Measurements from ENCODE around the gene ZIC5.

DNA sequence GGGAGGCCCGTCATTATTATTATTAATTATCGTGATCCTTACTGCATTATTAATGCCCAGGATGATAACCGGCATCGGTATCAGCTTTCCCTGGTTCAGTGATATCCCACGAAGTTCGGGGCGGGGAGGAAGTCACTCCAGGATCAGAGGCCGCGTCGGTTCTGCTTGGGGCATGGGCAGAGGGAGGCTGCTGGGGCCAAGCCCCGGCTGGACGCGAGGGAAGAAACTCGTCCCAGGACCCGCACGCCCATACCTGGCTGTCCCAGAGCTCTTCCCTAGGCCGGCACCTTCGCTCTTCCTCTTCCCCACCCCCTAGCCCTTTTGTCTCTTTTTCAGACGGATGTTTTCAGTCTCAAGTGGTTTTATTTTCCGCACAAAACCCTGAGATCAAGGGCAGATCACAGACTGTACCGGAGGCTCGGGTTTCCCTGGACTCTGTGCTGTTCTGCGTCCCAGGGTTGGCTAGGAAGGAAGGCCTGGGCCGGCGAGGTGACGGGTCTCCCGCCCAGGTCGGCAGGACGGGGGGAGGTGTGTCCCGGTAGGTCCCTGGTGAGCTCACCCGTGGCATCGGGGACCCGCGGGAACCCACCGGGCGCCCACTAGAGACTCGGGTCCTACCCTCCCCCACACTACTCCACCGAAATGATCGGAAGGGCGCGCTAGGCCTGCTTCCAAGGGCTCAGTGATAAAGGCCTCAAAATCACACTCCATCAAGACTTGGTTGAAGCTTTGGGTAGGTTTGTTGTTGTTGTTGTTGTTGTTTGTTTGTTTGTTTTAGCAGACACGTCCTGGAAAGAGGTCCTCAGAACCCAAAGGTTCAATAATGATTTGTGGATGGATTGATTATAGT lies 17.9 kb upstream of the ZIC5 start:
- TF ChIP-seq, protein P1, sequence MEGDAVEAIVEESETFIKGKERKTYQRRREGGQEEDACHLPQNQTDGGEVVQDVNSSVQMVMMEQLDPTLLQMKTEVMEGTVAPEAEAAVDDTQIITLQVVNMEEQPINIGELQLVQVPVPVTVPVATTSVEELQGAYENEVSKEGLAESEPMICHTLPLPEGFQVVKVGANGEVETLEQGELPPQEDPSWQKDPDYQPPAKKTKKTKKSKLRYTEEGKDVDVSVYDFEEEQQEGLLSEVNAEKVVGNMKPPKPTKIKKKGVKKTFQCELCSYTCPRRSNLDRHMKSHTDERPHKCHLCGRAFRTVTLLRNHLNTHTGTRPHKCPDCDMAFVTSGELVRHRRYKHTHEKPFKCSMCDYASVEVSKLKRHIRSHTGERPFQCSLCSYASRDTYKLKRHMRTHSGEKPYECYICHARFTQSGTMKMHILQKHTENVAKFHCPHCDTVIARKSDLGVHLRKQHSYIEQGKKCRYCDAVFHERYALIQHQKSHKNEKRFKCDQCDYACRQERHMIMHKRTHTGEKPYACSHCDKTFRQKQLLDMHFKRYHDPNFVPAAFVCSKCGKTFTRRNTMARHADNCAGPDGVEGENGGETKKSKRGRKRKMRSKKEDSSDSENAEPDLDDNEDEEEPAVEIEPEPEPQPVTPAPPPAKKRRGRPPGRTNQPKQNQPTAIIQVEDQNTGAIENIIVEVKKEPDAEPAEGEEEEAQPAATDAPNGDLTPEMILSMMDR (conservative IDR thresholded peaks at IDR 0.05 in 1 of 2, IDR thresholded peaks at IDR 0.05 in 1 of 2; ENCODE audit: extremely low read depth in 1 of 2, insufficient read depth in 1 of 2, low read depth in 1 of 2, low read length in 2 of 2) = no peak
- no peak for TF ChIP-seq EZH2 (IDR thresholded peaks at IDR 0.05; ENCODE audit: borderline replicate concordance, low read length)
